Measurements from ENCODE around the gene DOCK2. TPM values are rescaled to one million over a fixed set of nuclear protein-coding genes. Genes with fewer than 3 reads are reported as not detected.
"Not testable (repeated sequence)": the region's sequence is repeated elsewhere in the genome, so short reads cannot be mapped to it uniquely, and the experiment has no call there.

The DOCK2 gene
- total and polyA plus RNA-seq, 3 donors from 2014 or later: 6.8 to 8.9 (median 7.3) TPM

DNA sequence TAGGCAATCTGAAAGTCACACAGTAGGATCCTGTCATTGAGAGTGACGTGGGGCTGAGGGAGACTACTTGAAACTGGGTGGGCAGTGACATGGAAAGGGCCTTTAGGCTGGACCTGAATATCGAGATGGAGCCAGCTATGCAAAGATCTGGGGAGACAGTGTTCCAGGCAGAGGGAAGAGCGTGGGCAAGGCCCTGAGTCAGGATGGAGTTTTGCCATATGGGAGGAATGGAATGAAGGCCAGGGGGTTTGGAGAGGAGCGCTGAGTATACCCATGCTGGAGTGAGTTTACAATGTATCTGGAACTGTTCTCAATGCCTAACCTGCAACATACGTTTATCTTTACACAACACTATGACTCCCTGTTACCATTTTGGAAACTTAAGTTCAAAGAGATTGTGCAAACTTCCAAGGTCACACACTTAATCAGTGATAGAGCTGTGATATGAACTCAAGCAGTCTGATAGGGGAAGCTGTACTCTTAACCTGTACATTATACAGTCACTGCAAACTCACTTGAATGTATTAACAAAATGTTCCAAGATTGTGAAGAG, 309.7 kb downstream of the DOCK2 start:
- Histone ChIP-seq H3K9me3 (no peaks in the 10 kb centered on the region), H3K27ac (peak overlapping the region in 1 of 2 donors; percentile 25), H3K4me3 (no peak overlapping the region), H3K36me3 (ENCODE audit: low read depth, missing control alignments) (no peaks in the 10 kb centered on the region), H3K4me1 (peaks cover 8% of the 10 kb centered on the region), H3K27me3 (no peaks in the 10 kb centered on the region)
- no peak for DNase-seq
- TF ChIP-seq, protein P1, sequence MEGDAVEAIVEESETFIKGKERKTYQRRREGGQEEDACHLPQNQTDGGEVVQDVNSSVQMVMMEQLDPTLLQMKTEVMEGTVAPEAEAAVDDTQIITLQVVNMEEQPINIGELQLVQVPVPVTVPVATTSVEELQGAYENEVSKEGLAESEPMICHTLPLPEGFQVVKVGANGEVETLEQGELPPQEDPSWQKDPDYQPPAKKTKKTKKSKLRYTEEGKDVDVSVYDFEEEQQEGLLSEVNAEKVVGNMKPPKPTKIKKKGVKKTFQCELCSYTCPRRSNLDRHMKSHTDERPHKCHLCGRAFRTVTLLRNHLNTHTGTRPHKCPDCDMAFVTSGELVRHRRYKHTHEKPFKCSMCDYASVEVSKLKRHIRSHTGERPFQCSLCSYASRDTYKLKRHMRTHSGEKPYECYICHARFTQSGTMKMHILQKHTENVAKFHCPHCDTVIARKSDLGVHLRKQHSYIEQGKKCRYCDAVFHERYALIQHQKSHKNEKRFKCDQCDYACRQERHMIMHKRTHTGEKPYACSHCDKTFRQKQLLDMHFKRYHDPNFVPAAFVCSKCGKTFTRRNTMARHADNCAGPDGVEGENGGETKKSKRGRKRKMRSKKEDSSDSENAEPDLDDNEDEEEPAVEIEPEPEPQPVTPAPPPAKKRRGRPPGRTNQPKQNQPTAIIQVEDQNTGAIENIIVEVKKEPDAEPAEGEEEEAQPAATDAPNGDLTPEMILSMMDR (IDR thresholded peaks at IDR 0.05): no peak
- TF ChIP-seq POLR2A (IDR thresholded peaks at IDR 0.05): no peak
- intact Hi-C loops (cut with DNase I; ENCODE audit: low total_unique reads): no loop called here
- WGBS, 2 donors: 67 to 77% methylated on average over 5 of the region's 5 CpGs

- DNase-seq: no peak
- TF ChIP-seq, protein P1 (IDR thresholded peaks at IDR 0.05): no peak
- no peak for TF ChIP-seq POLR2A (IDR thresholded peaks at IDR 0.05)
- no peaks in the 10 kb centered on the region for H3K27me3 ChIP-seq
- no peaks in the 10 kb centered on the region for H3K36me3 ChIP-seq (ENCODE audit: low read depth, missing control alignments)
- no peak overlapping the region for H3K27ac ChIP-seq
- no peak overlapping the region for H3K4me3 ChIP-seq
- H3K9me3 ChIP-seq: no peaks in the 10 kb centered on the region
- WGBS, 2 donors: 92 to 96% methylated on average over 2 of the region's 2 CpGs
- intact Hi-C loops (cut with DNase I; ENCODE audit: low total_unique reads): no loop called here
- peaks cover 8% of the 10 kb centered on the region for H3K4me1 ChIP-seq
Observed at GRCh38 chr5:169950333-169950732, 313.3 kb downstream of the DOCK2 start.

DNA sequence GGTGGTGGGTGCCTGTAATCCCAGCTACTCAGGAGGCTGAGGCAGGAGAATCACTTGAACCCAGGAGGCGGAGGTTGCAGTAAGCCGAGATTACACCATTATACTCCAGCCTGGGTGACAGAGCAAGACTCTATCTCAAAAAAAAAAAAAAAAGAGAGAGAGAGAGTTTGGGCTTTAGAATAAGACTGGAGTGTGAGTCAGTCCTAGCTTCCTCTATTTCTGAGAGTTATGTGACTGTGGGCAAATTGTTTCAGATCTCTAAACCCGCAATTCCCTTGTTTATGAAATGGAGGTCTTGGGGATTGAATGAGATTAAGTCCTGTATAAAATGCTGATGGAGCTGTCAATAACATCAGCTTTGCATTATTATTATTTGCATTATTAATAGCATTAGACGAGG, 316.1 kb downstream of the DOCK2 start:
- H3K27me3 ChIP-seq; H3K36me3 ChIP-seq (ENCODE audit: low read depth, missing control alignments); DNase-seq; H3K4me1 ChIP-seq; H3K27ac ChIP-seq; intact Hi-C loops (cut with DNase I; ENCODE audit: low total_unique reads); H3K9me3 ChIP-seq; H3K4me3 ChIP-seq: not testable (repeated sequence)
- 83 to 85% methylated on average over 4 of the region's 4 CpGs for WGBS, 2 donors

- Histone ChIP-seq H3K36me3 (ENCODE audit: low read depth, missing control alignments) (no peaks in the 10 kb centered on the region), H3K9me3 (no peaks in the 10 kb centered on the region), H3K27me3 (no peaks in the 10 kb centered on the region), H3K4me3 (no peak overlapping the region), H3K4me1 (no peaks in the 10 kb centered on the region), H3K27ac (no peak overlapping the region)
- intact Hi-C loops (cut with DNase I; ENCODE audit: low total_unique reads): no loop called here
- 83 to 88% methylated on average over 6 of the region's 6 CpGs for WGBS, 2 donors
- DNase-seq: no peak
- TF ChIP-seq POLR2A (IDR thresholded peaks at IDR 0.05): no peak
- TF ChIP-seq, protein P1 (IDR thresholded peaks at IDR 0.05): no peak
Observed at GRCh38 chr5:169954786-169955185, 317.7 kb downstream of the DOCK2 start.

DNA sequence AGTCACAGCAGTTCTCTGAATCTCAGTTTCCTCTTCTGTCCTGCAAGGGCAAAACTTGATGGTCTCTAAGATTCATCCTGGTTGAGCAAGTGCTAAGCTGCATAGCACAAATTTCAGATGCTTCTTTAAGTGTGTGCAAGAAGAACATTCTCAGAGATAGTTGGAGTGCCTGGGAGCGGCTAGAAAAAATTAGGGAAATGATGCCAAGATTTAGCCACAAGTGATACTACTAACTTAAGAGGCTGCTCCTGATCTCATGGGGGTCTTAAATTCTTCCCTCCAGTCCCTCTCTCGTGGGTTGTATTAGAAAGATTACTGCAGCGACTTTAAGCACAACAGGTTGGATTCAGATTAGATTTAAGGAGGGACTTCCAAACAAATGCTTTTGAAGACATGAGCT, 319.1 kb downstream of the DOCK2 start:
- no peak overlapping the region for H3K4me3 ChIP-seq
- intact Hi-C loops (cut with DNase I; ENCODE audit: low total_unique reads): no loop called here
- no peaks in the 10 kb centered on the region for H3K9me3 ChIP-seq
- no peak overlapping the region for H3K27ac ChIP-seq
- no peak for DNase-seq
- 48 to 67% methylated on average over 3 of the region's 3 CpGs for WGBS, 2 donors
- no peaks in the 10 kb centered on the region for H3K27me3 ChIP-seq
- TF ChIP-seq, protein P1 (IDR thresholded peaks at IDR 0.05): no peak
- TF ChIP-seq POLR2A (IDR thresholded peaks at IDR 0.05): no peak
- no peaks in the 10 kb centered on the region for H3K4me1 ChIP-seq
- H3K36me3 ChIP-seq (ENCODE audit: low read depth, missing control alignments): no peaks in the 10 kb centered on the region
